ENCODE measurements around the gene KCNIP4. TPM values are rescaled to one million over a fixed set of nuclear protein-coding genes. Genes with fewer than 3 reads are reported as not detected.

The KCNIP4 gene
- total RNA-seq, 1 donor from 2014 or later: 0.53 TPM

DNA sequence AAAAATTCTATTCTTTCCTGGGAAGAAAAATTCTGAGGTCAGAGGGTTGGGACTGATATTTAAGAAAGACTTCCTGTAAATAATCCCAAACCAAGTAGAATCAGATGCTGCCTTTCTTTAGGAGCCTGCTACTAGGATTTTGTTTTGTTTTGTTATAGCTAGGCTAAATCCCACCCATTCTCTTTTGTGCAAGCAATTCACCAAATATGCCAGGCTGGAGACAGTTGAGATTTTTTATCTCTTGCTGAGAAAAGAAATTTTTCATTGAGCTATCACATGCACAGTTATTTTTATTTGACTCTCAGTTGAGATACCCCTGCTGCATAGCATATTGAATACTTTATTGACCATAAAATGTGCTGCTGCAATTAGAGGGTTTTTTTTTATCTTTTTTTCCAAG lies 196.0 kb downstream of the KCNIP4 start:
- FAIRE-seq: no peak
- Histone ChIP-seq H3K27me3 (ENCODE audit: control insufficient read depth, insufficient read depth, low read length) (no peaks in the 10 kb centered on the region), H3K36me3 (ENCODE audit: control insufficient read depth, insufficient read depth, low read length) (no peaks in the 10 kb centered on the region), H3K4me3 (ENCODE audit: low read depth, low read length) (no peak overlapping the region)
- no peak for DNase-seq (ENCODE audit: low read depth)
- TF ChIP-seq, protein P1, sequence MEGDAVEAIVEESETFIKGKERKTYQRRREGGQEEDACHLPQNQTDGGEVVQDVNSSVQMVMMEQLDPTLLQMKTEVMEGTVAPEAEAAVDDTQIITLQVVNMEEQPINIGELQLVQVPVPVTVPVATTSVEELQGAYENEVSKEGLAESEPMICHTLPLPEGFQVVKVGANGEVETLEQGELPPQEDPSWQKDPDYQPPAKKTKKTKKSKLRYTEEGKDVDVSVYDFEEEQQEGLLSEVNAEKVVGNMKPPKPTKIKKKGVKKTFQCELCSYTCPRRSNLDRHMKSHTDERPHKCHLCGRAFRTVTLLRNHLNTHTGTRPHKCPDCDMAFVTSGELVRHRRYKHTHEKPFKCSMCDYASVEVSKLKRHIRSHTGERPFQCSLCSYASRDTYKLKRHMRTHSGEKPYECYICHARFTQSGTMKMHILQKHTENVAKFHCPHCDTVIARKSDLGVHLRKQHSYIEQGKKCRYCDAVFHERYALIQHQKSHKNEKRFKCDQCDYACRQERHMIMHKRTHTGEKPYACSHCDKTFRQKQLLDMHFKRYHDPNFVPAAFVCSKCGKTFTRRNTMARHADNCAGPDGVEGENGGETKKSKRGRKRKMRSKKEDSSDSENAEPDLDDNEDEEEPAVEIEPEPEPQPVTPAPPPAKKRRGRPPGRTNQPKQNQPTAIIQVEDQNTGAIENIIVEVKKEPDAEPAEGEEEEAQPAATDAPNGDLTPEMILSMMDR (IDR thresholded peaks at IDR 0.05; ENCODE audit: insufficient read depth, low read length, severe bottlenecking): no peak

DNA sequence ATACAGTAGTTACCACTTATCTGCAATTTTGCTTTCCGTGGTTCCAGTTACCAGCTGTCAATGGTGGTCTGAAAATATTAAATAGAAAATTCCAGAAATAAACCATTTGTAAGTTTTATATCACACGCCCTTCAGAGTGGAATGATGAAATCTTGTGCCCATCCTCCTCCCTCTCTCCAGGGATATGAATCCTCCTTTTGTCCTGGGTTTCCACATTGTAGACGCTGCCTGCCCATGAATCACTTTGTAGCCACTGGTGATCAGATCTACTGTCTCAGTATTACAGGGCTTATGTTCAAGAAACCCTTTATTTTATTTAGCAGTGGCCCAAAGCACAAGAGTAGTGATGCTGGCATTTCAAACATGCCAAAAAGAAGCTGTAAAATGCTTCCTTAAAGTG lies 198.6 kb downstream of the KCNIP4 start:
- no peaks in the 10 kb centered on the region for H3K27me3 ChIP-seq (ENCODE audit: control insufficient read depth, insufficient read depth, low read length)
- DNase-seq (ENCODE audit: low read depth): no peak
- H3K36me3 ChIP-seq (ENCODE audit: control insufficient read depth, insufficient read depth, low read length): no peaks in the 10 kb centered on the region
- no peak for FAIRE-seq
- no peak overlapping the region for H3K4me3 ChIP-seq (ENCODE audit: low read depth, low read length)
- TF ChIP-seq, protein P1 (IDR thresholded peaks at IDR 0.05; ENCODE audit: insufficient read depth, low read length, severe bottlenecking): no peak

DNA sequence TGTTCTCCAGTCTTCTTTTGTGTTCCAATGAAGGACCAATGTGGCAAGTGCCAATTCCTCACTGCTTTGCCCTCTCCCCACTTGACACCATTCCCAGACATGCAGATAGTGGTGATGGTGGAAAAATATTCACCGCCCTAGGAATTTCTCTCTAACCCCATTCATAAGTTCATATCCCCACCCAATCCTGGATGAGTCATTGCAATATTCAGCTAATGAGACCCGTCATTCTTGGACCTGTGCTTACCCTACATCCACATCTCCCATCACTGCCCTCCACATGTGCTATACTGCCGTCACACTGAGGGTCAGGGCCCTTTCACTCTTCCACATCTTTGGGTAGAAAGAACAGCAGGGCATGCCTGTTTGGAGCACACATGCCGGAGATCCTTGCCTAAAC lies 199.2 kb downstream of the KCNIP4 start:
- FAIRE-seq (no peak), DNase-seq (ENCODE audit: low read depth) (no peak)
- no peaks in the 10 kb centered on the region for H3K27me3 ChIP-seq (ENCODE audit: control insufficient read depth, insufficient read depth, low read length)
- no peaks in the 10 kb centered on the region for H3K36me3 ChIP-seq (ENCODE audit: control insufficient read depth, insufficient read depth, low read length)
- TF ChIP-seq, protein P1 (IDR thresholded peaks at IDR 0.05; ENCODE audit: insufficient read depth, low read length, severe bottlenecking): no peak
- no peak overlapping the region for H3K4me3 ChIP-seq (ENCODE audit: low read depth, low read length)

DNA sequence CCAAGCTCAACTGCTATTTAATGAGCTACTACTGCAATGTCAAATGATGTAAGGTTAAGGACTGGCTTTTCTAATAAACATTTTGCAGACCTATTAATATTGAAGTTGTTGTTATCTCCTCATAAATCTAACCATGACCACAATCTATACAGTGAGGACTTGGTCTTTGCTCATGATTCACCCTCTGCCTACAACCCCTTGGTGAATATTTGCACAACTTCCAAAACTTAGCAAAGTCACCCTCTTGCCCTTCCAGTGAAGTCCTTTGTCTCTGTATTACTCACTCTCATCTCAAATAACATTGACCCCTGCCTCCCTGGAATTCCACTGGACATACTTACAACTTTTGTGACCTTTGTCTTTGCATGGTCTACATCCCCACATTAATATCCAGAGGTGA lies 204.5 kb downstream of the KCNIP4 start:
- FAIRE-seq: no peak
- TF ChIP-seq, protein P1 (IDR thresholded peaks at IDR 0.05; ENCODE audit: insufficient read depth, low read length, severe bottlenecking): no peak
- Histone ChIP-seq H3K27me3 (ENCODE audit: control insufficient read depth, insufficient read depth, low read length) (no peaks in the 10 kb centered on the region), H3K4me3 (ENCODE audit: low read depth, low read length) (no peak overlapping the region), H3K36me3 (ENCODE audit: control insufficient read depth, insufficient read depth, low read length) (no peaks in the 10 kb centered on the region)
- no peak for DNase-seq (ENCODE audit: low read depth)

DNA sequence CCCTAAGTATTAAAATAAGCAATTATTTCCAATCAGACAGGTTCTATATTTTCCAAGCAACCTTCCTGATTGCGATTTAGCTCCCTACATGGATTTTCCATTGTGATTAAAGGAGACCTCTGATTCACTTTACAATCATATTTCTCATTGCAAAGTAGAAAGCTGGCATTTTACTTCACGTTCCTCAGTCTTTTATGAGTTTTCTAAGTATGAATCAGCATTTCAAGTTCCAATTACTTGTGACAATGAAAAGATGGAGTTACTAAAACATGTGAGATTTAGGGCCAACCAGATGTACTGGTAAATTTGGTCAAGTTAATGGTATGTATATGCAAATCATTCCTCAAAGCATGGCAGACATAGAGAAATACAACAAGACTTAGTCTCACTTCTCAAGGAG lies 206.2 kb downstream of the KCNIP4 start:
- Histone ChIP-seq H3K36me3 (ENCODE audit: control insufficient read depth, insufficient read depth, low read length) (no peaks in the 10 kb centered on the region), H3K27me3 (ENCODE audit: control insufficient read depth, insufficient read depth, low read length) (no peaks in the 10 kb centered on the region), H3K4me3 (ENCODE audit: low read depth, low read length) (no peak overlapping the region)
- TF ChIP-seq, protein P1 (IDR thresholded peaks at IDR 0.05; ENCODE audit: insufficient read depth, low read length, severe bottlenecking): no peak
- FAIRE-seq (no peak), DNase-seq (ENCODE audit: low read depth) (no peak)

DNA sequence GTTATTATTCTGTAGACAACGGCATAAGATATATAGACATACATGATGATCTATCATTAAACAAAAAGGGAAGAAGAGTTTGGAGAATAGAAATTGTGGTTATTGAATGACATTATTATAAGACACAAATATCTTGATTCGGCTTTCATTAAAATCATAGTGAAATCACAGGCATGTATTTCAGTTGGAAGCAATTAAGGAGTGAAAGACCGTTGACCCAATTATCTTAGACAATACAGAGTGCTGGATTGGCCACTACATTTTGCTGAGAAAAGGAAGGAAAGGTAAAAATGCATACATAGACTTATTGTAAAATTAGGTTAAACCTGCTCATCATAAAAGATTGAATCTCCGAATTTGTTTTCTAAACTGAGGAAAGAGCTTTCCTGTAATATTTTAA lies 209.8 kb downstream of the KCNIP4 start:
- TF ChIP-seq, protein P1 (IDR thresholded peaks at IDR 0.05; ENCODE audit: insufficient read depth, low read length, severe bottlenecking): no peak
- no peak overlapping the region for H3K4me3 ChIP-seq (ENCODE audit: low read depth, low read length)
- H3K36me3 ChIP-seq (ENCODE audit: control insufficient read depth, insufficient read depth, low read length): no peaks in the 10 kb centered on the region
- FAIRE-seq (no peak), DNase-seq (ENCODE audit: low read depth) (no peak)
- H3K27me3 ChIP-seq (ENCODE audit: control insufficient read depth, insufficient read depth, low read length): no peaks in the 10 kb centered on the region

All from bronchial epithelial cell (primary cell).